IMR-90 (cell line): ENCODE results near the gene KRTAP1-5.
"Not testable (repeated sequence)": the region's sequence is repeated elsewhere in the genome, so short reads cannot be mapped to it uniquely, and the experiment has no call there.

Experiments
- BHLHE40 ChIP-seq: fragments of 150-350 bp; IDR thresholded peaks from 2 replicates; pipeline ENCODE4 v1.6.1; 2016; ENCODE audit warnings: mild to moderate bottlenecking, low read depth, low read length
- RAD21 ChIP-seq: IDR thresholded peaks from 2 replicates; pipeline ENCODE4 v1.6.1; 2012; ENCODE audit warnings: low read length, improper control_type of control experiment
- RFX5 ChIP-seq: IDR thresholded peaks from 2 replicates; pipeline ENCODE4 v1.8.0; 2012; ENCODE audit warnings: low read depth, mild to moderate bottlenecking, low read length, moderate library complexity
- USF2 ChIP-seq: fragments of 150-350 bp; IDR thresholded peaks from 2 replicates; pipeline ENCODE4 v1.6.1; 2017; ENCODE audit warnings: mild to moderate bottlenecking, antibody characterized with exemption, low read length, low read depth
- TF ChIP-seq, protein P1 (sequence below): conservative IDR thresholded peaks from 2 replicates; pipeline ENCODE4 v1.5.1; 2012; ENCODE audit warnings: mild to moderate bottlenecking, low read depth, low read length, improper control_type of control experiment

- TF ChIP-seq, protein P1, sequence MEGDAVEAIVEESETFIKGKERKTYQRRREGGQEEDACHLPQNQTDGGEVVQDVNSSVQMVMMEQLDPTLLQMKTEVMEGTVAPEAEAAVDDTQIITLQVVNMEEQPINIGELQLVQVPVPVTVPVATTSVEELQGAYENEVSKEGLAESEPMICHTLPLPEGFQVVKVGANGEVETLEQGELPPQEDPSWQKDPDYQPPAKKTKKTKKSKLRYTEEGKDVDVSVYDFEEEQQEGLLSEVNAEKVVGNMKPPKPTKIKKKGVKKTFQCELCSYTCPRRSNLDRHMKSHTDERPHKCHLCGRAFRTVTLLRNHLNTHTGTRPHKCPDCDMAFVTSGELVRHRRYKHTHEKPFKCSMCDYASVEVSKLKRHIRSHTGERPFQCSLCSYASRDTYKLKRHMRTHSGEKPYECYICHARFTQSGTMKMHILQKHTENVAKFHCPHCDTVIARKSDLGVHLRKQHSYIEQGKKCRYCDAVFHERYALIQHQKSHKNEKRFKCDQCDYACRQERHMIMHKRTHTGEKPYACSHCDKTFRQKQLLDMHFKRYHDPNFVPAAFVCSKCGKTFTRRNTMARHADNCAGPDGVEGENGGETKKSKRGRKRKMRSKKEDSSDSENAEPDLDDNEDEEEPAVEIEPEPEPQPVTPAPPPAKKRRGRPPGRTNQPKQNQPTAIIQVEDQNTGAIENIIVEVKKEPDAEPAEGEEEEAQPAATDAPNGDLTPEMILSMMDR = not testable (repeated sequence)
- TF ChIP-seq USF2, BHLHE40, RAD21, RFX5: not testable (repeated sequence)
These were observed 28.1 kb upstream of the KRTAP1-5 start, which contains the start of gene KRTAP2-2 for GRCh38 chr17:41055130-41055529.
